LoVo (cell line): ENCODE measurements around the gene CEACAM1.
"Not testable (repeated sequence)": the region's sequence is repeated elsewhere in the genome, so short reads cannot be mapped to it uniquely, and the experiment has no call there.

Experiments used
- DNase-seq: peaks from one replicate; pipeline ENCODE4 v3.0.0-alpha.2; 2016; ENCODE audit warnings: low spot score

CEACAM1 gene

GRCh38 chr19:42548552-42548951 is 20.3 kb upstream of the CEACAM1 start:
- DNase-seq: no peak

- DNase-seq: no peak
These were observed 19.6 kb upstream of the CEACAM1 start for GRCh38 chr19:42547929-42548328.

- DNase-seq: no peak
These were observed 18.7 kb upstream of the CEACAM1 start for GRCh38 chr19:42546831-42547500.

GRCh38 chr19:42544146-42544545 is 15.9 kb upstream of the CEACAM1 start:
- DNase-seq: peak; percentile 35

- DNase-seq: no peak
These were observed 14.5 kb upstream of the CEACAM1 start for GRCh38 chr19:42542791-42543190.

GRCh38 chr19:42540071-42540553 is 11.8 kb upstream of the CEACAM1 start:
- DNase-seq: no peak

GRCh38 chr19:42538841-42539709 is 10.8 kb upstream of the CEACAM1 start:
- no peak for DNase-seq

- not testable (repeated sequence) for DNase-seq
These were observed 7.0 kb upstream of the CEACAM1 start for GRCh38 chr19:42535276-42535675.

- no peak for DNase-seq
These were observed 6.1 kb upstream of the CEACAM1 start for GRCh38 chr19:42534391-42534790.

- DNase-seq: no peak
These were observed 4.6 kb upstream of the CEACAM1 start for GRCh38 chr19:42532891-42533290.

GRCh38 chr19:42531313-42531712 is 3.0 kb upstream of the CEACAM1 start:
- no peak for DNase-seq

- DNase-seq: peak; percentile 70
These were observed 1.0 kb upstream of the CEACAM1 start for GRCh38 chr19:42529248-42529764.

- no peak for DNase-seq
These were observed 3.3 kb downstream of the CEACAM1 start for GRCh38 chr19:42524943-42525342.

- DNase-seq: no peak
These were observed 4.0 kb downstream of the CEACAM1 start for GRCh38 chr19:42524250-42524649.

- DNase-seq: not testable (repeated sequence)
These were observed 6.0 kb downstream of the CEACAM1 start for GRCh38 chr19:42522262-42522661.

- no peak for DNase-seq
These were observed 6.8 kb downstream of the CEACAM1 start for GRCh38 chr19:42521346-42522030.

- DNase-seq: no peak
These were observed 9.2 kb downstream of the CEACAM1 start for GRCh38 chr19:42519108-42519507.

- DNase-seq: no peak
These were observed 11.5 kb downstream of the CEACAM1 start for GRCh38 chr19:42516771-42517170.

GRCh38 chr19:42515241-42515832 is 12.9 kb downstream of the CEACAM1 start:
- no peak for DNase-seq

GRCh38 chr19:42514449-42514848 is 13.8 kb downstream of the CEACAM1 start:
- DNase-seq: no peak

- no peak for DNase-seq
These were observed 15.5 kb downstream of the CEACAM1 start for GRCh38 chr19:42512743-42513304.
